Hepatocyte (in vitro differentiated cells): ENCODE data around the gene ABCF1. TPM values are rescaled to one million over a fixed set of nuclear protein-coding genes. Genes with fewer than 3 reads are reported as not detected.
A peak's percentile ranks its signal among the peaks of the same experiment; 100 is the strongest.

Source experiments
- DNase-seq: peaks from one replicate; pipeline ENCODE4 v3.0.0-alpha.2; 2016; ENCODE audit warnings: low spot score
- H2AFZ ChIP-seq: fragments of 200-600 bp; sonication (generic); 2 replicates; pipeline ENCODE4 v1.6.0; 2016; ENCODE audit warnings: antibody characterized with exemption, mild to moderate bottlenecking
- H3K27ac ChIP-seq: fragments of 200-600 bp; sonication (generic); 2 replicates; pipeline ENCODE4 v1.5.1; 2016; ENCODE audit warnings: mild to moderate bottlenecking
- H3K27me3 ChIP-seq: fragments of 200-600 bp; sonication (generic); 2 replicates; pipeline ENCODE4 v1.6.1; 2016
- H3K36me3 ChIP-seq: fragments of 200-600 bp; sonication (generic); replicated peaks from 2 replicates; pipeline ENCODE4 v1.5.1; 2016; ENCODE audit warnings: low read depth; ENCODE audit not compliant: insufficient read depth
- H3K4me1 ChIP-seq: fragments of 200-600 bp; sonication (generic); 2 replicates; pipeline ENCODE4 v1.5.1; 2016; ENCODE audit warnings: mild to moderate bottlenecking, moderate library complexity; ENCODE audit not compliant: insufficient read depth
- H3K4me2 ChIP-seq: fragments of 200-600 bp; sonication (generic); 2 replicates; pipeline ENCODE4 v1.6.0; 2016
- H3K4me3 ChIP-seq: fragments of 200-600 bp; sonication (generic); 2 replicates; pipeline ENCODE4 v1.5.1; 2016; ENCODE audit warnings: mild to moderate bottlenecking
- H3K79me2 ChIP-seq: fragments of 200-600 bp; sonication (generic); 2 replicates; pipeline ENCODE4 v1.6.0; 2017; ENCODE audit warnings: mild to moderate bottlenecking
- H3K9me2 ChIP-seq: fragments of 200-600 bp; sonication (generic); replicated peaks from 2 replicates; pipeline ENCODE4 v1.6.0; 2017; ENCODE audit warnings: mild to moderate bottlenecking; ENCODE audit not compliant: insufficient read depth
- H3K9me3 ChIP-seq: fragments of 200-600 bp; sonication (generic); 2 replicates; pipeline ENCODE4 v1.5.1; 2016; ENCODE audit warnings: low read depth, mild to moderate bottlenecking
- H4K20me1 ChIP-seq: fragments of 200-600 bp; sonication (generic); 2 replicates; pipeline ENCODE4 v1.6.0; 2016; ENCODE audit warnings: mild to moderate bottlenecking; ENCODE audit not compliant: insufficient read depth, poor library complexity, severe bottlenecking
- CTCF ChIP-seq: fragments of 200-600 bp; sonication (generic); IDR thresholded peaks from 2 replicates; pipeline ENCODE4 v1.5.1; 2016; ENCODE audit warnings: antibody characterized with exemption, mild to moderate bottlenecking; ENCODE audit not compliant: poor library complexity
- EZH2 ChIP-seq: fragments of 200-600 bp; sonication (generic); IDR thresholded peaks from 2 replicates; pipeline ENCODE4 v1.6.1; 2016; ENCODE audit warnings: antibody characterized with exemption, mild to moderate bottlenecking, borderline replicate concordance
- EZH2phosphoT487 ChIP-seq: fragments of 200-600 bp; sonication (generic); IDR thresholded peaks from one replicate; pipeline ENCODE4 v1.6.1; 2018; ENCODE audit warnings: antibody characterized with exemption, mild to moderate bottlenecking, low read depth, moderate library complexity; ENCODE audit not compliant: unreplicated experiment, severe bottlenecking
- WGBS: methylation state at CpG from one replicate; pipeline ENCODE4 v1.1.6; 2016; ENCODE audit warnings: low lambda C conversion rate; ENCODE audit errors: missing lambda C conversion rate; 5-methylcytosine and 5-hydroxymethylcytosine counted together
- polyA plus RNA-seq: library from polyadenylated mRNA; unstranded; fragments of >200 nt; fragmentation: Nextera tagmentation; extraction: Ambion mirVana; gene quantifications from 2 replicates; pipeline ENCODE4 v1.2.1, GENCODE V29; 2016
- total RNA-seq: library from RNA; depleted of rRNA; stranded (reverse); fragments of >200 nt; gene quantifications from 2 replicates; pipeline ENCODE4 v1.2.3, GENCODE V29; 2014

The ABCF1 gene
- total and polyA plus RNA-seq, 2 experiments from 2014 or later: 36.5 to 62.0 TPM

GRCh38 chr6:30573113-30573512 is 1.9 kb downstream of the ABCF1 start:
- Histone ChIP-seq H3K4me2 (peak overlapping the region; percentile 83), H4K20me1 (peaks cover 51% of the 10 kb centered on the region), H3K4me3 (no peak overlapping the region), H3K9me3 (no peaks in the 10 kb centered on the region), H3K27ac (peak overlapping the region; percentile 95), H3K36me3 (no peaks in the 10 kb centered on the region), H3K4me1 (peaks cover 17% of the 10 kb centered on the region), H3K27me3 (no peaks in the 10 kb centered on the region), H3K9me2 (no peaks in the 10 kb centered on the region), H3K79me2 (peaks cover 52% of the 10 kb centered on the region), H2AFZ (no peak overlapping the region)
- 62% methylated on average over 4 of the region's 4 CpGs for WGBS
- TF ChIP-seq EZH2 (no peak), CTCF (no peak), EZH2phosphoT487 (no peak)
- peak; percentile 23 for DNase-seq

GRCh38 chr6:30578051-30578450 is 6.8 kb downstream of the ABCF1 start:
- H3K9me3 ChIP-seq: no peaks in the 10 kb centered on the region
- H3K36me3 ChIP-seq: no peaks in the 10 kb centered on the region
- no peak overlapping the region for H2AFZ ChIP-seq
- H3K4me3 ChIP-seq: no peak overlapping the region
- TF ChIP-seq EZH2phosphoT487: no peak
- no peak for TF ChIP-seq EZH2
- no peak for TF ChIP-seq CTCF
- DNase-seq: no peak
- H3K4me1 ChIP-seq: no peaks in the 10 kb centered on the region
- no peaks in the 10 kb centered on the region for H3K27me3 ChIP-seq
- peaks cover 38% of the 10 kb centered on the region for H3K79me2 ChIP-seq
- WGBS: 96% methylated on average over 8 of the region's 8 CpGs
- no peak overlapping the region for H3K27ac ChIP-seq
- no peaks in the 10 kb centered on the region for H3K9me2 ChIP-seq
- H4K20me1 ChIP-seq: peaks cover 38% of the 10 kb centered on the region
- H3K4me2 ChIP-seq: no peak overlapping the region

- Histone ChIP-seq H3K27ac (no peak overlapping the region), H4K20me1 (no peaks in the 10 kb centered on the region), H3K4me1 (no peaks in the 10 kb centered on the region), H3K9me2 (no peaks in the 10 kb centered on the region), H3K27me3 (no peaks in the 10 kb centered on the region), H3K9me3 (no peaks in the 10 kb centered on the region), H3K36me3 (no peaks in the 10 kb centered on the region), H3K79me2 (no peaks in the 10 kb centered on the region), H2AFZ (no peak overlapping the region), H3K4me2 (no peak overlapping the region), H3K4me3 (no peak overlapping the region)
- no peak for DNase-seq
- TF ChIP-seq EZH2: no peak
- no peak for TF ChIP-seq CTCF
- TF ChIP-seq EZH2phosphoT487: no peak
- WGBS: 97% methylated on average over 5 of the region's 5 CpGs
Observed at GRCh38 chr6:30583921-30584320, 12.7 kb downstream of the ABCF1 start.
